NCI-H2171 treated with DMSO at 0.1 percent for 48 hours (cell line): ENCODE data around the gene SLC2A10.

Experiments
- DNase-seq: peaks from one replicate; lab custom pipeline; 2025; lab: John Stamatoyannopoulos, UW

The SLC2A10 gene

DNA sequence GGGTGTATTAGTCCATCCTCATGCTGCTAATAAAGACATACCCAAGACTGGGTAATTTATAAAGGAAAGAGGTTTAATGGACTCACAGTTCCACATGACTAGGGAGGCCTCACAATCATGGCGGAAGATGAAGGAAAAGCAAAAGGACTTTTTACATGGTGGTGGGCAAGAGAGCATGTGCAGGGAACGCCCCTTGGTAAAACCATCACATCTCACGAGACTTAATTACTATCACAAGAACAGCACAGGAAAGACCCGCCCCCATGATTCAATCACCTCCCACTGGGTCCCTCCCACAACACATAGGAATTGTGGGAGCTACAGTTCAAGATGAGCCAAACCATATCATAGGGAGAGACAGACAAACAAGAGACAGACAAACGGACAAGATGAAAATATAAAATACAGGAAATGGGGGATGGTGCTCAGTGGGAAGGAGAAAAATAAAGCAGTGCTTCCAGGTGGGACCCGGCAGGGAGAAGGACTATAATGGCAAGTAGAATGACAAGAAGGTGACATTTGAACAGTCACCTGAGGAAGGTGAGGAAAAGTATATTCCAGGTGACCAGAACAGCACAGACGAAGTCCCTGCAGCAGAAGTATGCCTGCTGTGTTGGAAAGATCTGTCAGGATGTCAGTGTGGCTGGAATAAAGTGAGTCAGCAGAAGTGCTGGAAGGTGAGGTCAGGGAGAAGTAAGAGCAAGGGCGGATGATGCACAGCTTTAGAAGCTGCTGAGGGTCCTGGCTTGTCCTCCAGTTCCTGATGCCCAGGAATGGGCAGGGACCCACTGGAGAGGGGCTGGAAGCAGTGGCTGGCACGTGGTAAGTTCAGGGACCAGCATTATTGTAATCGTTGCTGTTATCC lies 61.1 kb downstream of the SLC2A10 start:
- DNase-seq = no peak

GRCh38 chr20:46771195-46771588 lies 61.7 kb downstream of the SLC2A10 start:
- DNase-seq = no peak

- no peak for DNase-seq
Observed at GRCh38 chr20:46772901-46773300, 63.5 kb downstream of the SLC2A10 start.

- no peak for DNase-seq
Observed at GRCh38 chr20:46773680-46774079, 64.2 kb downstream of the SLC2A10 start.

GRCh38 chr20:46774236-46774635 lies 64.8 kb downstream of the SLC2A10 start:
- peak; percentile 82 for DNase-seq

GRCh38 chr20:46774943-46775560 lies 65.6 kb downstream of the SLC2A10 start:
- DNase-seq = no peak

- no peak for DNase-seq
Observed at GRCh38 chr20:46775806-46776205, 66.4 kb downstream of the SLC2A10 start.

GRCh38 chr20:46777331-46777730 lies 67.9 kb downstream of the SLC2A10 start:
- DNase-seq = no peak

- no peak for DNase-seq
Observed at GRCh38 chr20:46779831-46780230, 70.4 kb downstream of the SLC2A10 start.

DNA sequence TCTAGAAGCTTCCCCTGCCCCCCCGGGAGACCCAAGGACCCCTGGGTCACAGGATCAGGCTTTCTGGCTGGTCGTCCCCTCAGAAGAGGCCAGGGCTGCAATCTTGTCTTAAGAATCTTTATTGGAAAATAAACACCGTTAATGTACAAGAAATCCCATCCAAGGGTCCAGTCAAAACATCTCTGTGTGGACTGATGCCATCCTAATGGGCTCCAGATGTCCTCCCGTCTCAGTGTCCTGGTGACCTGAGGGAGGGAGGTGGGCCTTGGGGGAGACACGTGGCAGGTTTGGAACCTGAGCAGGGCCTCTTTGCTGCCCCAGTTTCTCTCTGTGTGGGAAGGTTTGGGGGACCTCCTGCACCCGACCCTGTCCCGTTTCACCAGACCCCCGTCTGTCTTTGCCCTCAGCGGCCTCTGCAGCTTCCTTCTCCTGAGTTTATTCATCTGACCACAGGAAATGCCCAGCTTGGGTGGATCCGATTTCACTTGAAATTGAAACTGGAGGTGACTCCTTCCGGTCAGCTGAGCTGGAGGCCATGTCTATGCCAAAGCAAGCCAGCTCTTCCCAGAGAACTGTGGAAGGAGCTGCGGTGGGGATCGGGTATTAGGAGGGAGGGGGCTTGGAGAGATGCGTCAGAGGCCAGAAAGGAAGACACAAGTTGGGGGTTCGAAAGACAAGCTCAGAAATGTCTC lies 75.1 kb downstream of the SLC2A10 start:
- DNase-seq = no peak
